Astrocyte (in vitro differentiated cells and primary cell): ENCODE measurements around the gene ABHD16B. TPM values are rescaled to one million over a fixed set of nuclear protein-coding genes. Genes with fewer than 3 reads are reported as not detected.

ENCODE experiments used
- DNase-seq: peaks from one replicate; pipeline ENCODE4 v3.0.0-alpha.2; 2010; ENCODE audit warnings: low read depth
- FAIRE-seq: peaks from 2 replicates; lab custom pipeline; 2011; peaks lifted over from hg19 to GRCh38; lab: Jason Lieb, UNC
- H2AFZ ChIP-seq: 2 replicates; pipeline ENCODE4 v1.6.0; 2012; ENCODE audit warnings: low read depth, low read length, inconsistent platforms
- H3K27ac ChIP-seq: 2 replicates; pipeline ENCODE4 v1.5.1; 2011; ENCODE audit warnings: low read depth, low read length, inconsistent platforms
- H3K27me3 ChIP-seq: 2 replicates; pipeline ENCODE4 v1.6.0; 2011; ENCODE audit warnings: low read length, inconsistent platforms; ENCODE audit not compliant: insufficient read depth
- H3K36me3 ChIP-seq: 2 replicates; pipeline ENCODE4 v1.5.1; 2011; ENCODE audit warnings: low read length, inconsistent platforms; ENCODE audit not compliant: insufficient read depth
- H3K4me1 ChIP-seq: 2 replicates; pipeline ENCODE4 v1.5.1; 2011; ENCODE audit warnings: low read length, inconsistent platforms; ENCODE audit not compliant: insufficient read depth
- H3K4me2 ChIP-seq: 2 replicates; pipeline ENCODE4 v1.6.0; 2012; ENCODE audit warnings: low read length, inconsistent platforms
- H3K4me3 ChIP-seq: 2 replicates; pipeline ENCODE4 v1.5.1; 2011; ENCODE audit warnings: low read depth, mild to moderate bottlenecking, low read length, inconsistent platforms; ENCODE audit not compliant: insufficient read depth
- H3K79me2 ChIP-seq: 2 replicates; pipeline ENCODE4 v1.6.0; 2012; ENCODE audit warnings: mild to moderate bottlenecking, low read length, inconsistent platforms; ENCODE audit not compliant: insufficient read depth
- H3K9ac ChIP-seq: 2 replicates; pipeline ENCODE4 v1.6.0; 2012; ENCODE audit warnings: mild to moderate bottlenecking, low read length, inconsistent platforms
- H3K9me3 ChIP-seq: 2 replicates; pipeline ENCODE4 v1.5.1; 2012; ENCODE audit warnings: low read depth, mild to moderate bottlenecking, low read length, inconsistent platforms; ENCODE audit not compliant: insufficient read depth
- H4K20me1 ChIP-seq: 2 replicates; pipeline ENCODE4 v1.6.0; 2012; ENCODE audit warnings: low read length, inconsistent platforms; ENCODE audit not compliant: insufficient read depth
- H3K27ac Mint-ChIP-seq: one replicate; pipeline ENCODE4 v1.8.0; 2021; ENCODE audit warnings: mild to moderate bottlenecking, mixed read lengths; ENCODE audit not compliant: unreplicated experiment
- H3K27me3 Mint-ChIP-seq: one replicate; pipeline ENCODE4 v1.8.0; 2021; ENCODE audit warnings: low read depth, mixed read lengths; ENCODE audit not compliant: unreplicated experiment
- H3K36me3 Mint-ChIP-seq: one replicate; pipeline ENCODE4 v1.8.0; 2021; ENCODE audit warnings: low read depth, mixed read lengths; ENCODE audit not compliant: unreplicated experiment
- H3K4me1 Mint-ChIP-seq: one replicate; pipeline ENCODE4 v1.8.0; 2021; ENCODE audit warnings: low read depth, mixed read lengths; ENCODE audit not compliant: unreplicated experiment
- H3K4me3 Mint-ChIP-seq: one replicate; pipeline ENCODE4 v1.8.0; 2021; ENCODE audit warnings: mild to moderate bottlenecking, moderate library complexity, mixed read lengths; ENCODE audit not compliant: unreplicated experiment
- H3K9me3 Mint-ChIP-seq: one replicate; pipeline ENCODE4 v1.8.0; 2021; ENCODE audit warnings: mild to moderate bottlenecking, mixed read lengths; ENCODE audit not compliant: unreplicated experiment
- EZH2 ChIP-seq: IDR thresholded peaks from 2 replicates; pipeline ENCODE4 v1.6.1; 2012; ENCODE audit warnings: mild to moderate bottlenecking, low read length, inconsistent platforms; ENCODE audit not compliant: insufficient read depth
- total RNA-seq: library from RNA; stranded (reverse); gene quantifications from 2 replicates; pipeline ENCODE4 v1.2.1, GENCODE V29; 2021
- TF ChIP-seq, protein P1 (sequence below): IDR thresholded peaks from 2 replicates; pipeline ENCODE4 v1.5.1; 2011; ENCODE audit warnings: low read depth, mild to moderate bottlenecking, inconsistent platforms, low read length, moderate library complexity; ENCODE audit not compliant: insufficient read depth

The ABHD16B gene
- total RNA-seq, 1 donor from 2014 or later = not detected

DNA sequence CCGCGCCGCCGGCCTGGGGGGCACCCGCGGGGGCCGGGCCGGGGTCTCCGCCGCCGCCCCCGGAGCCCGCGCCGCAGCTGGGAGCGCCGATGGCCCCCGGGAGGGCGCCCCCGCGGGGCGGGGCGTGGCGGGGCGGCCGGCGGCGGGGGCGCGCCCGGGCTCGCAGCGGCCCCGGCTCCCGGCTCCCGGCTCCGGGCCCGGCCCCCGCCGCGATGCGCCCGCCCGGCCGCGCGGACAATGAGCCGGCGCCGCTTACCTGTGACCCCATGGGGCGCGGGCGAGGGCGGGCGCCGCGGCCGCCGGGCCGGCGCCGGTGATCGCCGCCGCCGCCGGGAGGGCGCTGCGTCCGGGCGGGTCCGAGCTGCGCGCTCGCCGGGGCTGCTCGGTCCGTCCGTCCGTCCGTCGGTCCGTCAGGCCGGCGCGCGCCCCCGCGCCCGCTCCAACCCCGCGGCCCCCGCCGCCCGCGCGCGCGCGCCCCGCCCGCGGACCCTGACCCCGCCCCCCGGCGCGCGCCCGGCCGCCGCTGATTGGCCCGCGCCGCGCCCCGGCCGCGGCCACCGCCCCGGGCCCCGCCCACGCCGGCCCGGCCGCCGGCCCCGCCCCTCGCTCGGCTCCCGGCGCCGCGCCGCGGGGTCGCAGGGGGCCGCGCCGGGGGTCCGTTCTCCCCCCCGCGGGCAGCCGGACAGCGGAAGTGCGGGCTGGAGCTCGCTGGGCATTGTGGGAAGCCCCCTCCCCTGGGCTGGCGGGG lies 30.3 kb upstream of the ABHD16B start, which contains the start of gene ZBTB46:
ZBTB46 (minus strand) TSS at position 424 of the 748 bp plus-strand sequence. CDS start 40,507 bp downstream, outside the sequence.
- Mint-ChIP-seq H3K9me3 (no peaks in the 10 kb centered on the region), H3K27me3 (no peaks in the 10 kb centered on the region), H3K27ac (peak within 1 kb of the TSS; percentile 63), H3K4me1 (peaks cover 30% of the 10 kb centered on the region), H3K4me3 (peak within 1 kb of the TSS; percentile 93), H3K36me3 (no peaks in the 10 kb centered on the region)
- Histone ChIP-seq H3K4me3 (peak within 1 kb of the TSS; percentile 58), H4K20me1 (peaks cover 31% of the 10 kb centered on the region), H2AFZ (peak within 1 kb of the TSS; percentile 71), H3K27me3 (peaks cover 12% of the 10 kb centered on the region), H3K9me3 (no peaks in the 10 kb centered on the region), H3K36me3 (no peaks in the 10 kb centered on the region), H3K4me2 (peak within 1 kb of the TSS; percentile 91), H3K27ac (no peak within 1 kb of the TSS), H3K4me1 (peaks cover 29% of the 10 kb centered on the region), H3K79me2 (peaks cover 20% of the 10 kb centered on the region), H3K9ac (peak within 1 kb of the TSS; percentile 62)
- DNase-seq = no peak
- FAIRE-seq = no peak
- TF ChIP-seq, protein P1, sequence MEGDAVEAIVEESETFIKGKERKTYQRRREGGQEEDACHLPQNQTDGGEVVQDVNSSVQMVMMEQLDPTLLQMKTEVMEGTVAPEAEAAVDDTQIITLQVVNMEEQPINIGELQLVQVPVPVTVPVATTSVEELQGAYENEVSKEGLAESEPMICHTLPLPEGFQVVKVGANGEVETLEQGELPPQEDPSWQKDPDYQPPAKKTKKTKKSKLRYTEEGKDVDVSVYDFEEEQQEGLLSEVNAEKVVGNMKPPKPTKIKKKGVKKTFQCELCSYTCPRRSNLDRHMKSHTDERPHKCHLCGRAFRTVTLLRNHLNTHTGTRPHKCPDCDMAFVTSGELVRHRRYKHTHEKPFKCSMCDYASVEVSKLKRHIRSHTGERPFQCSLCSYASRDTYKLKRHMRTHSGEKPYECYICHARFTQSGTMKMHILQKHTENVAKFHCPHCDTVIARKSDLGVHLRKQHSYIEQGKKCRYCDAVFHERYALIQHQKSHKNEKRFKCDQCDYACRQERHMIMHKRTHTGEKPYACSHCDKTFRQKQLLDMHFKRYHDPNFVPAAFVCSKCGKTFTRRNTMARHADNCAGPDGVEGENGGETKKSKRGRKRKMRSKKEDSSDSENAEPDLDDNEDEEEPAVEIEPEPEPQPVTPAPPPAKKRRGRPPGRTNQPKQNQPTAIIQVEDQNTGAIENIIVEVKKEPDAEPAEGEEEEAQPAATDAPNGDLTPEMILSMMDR = no peak
- TF ChIP-seq EZH2 = no peak

DNA sequence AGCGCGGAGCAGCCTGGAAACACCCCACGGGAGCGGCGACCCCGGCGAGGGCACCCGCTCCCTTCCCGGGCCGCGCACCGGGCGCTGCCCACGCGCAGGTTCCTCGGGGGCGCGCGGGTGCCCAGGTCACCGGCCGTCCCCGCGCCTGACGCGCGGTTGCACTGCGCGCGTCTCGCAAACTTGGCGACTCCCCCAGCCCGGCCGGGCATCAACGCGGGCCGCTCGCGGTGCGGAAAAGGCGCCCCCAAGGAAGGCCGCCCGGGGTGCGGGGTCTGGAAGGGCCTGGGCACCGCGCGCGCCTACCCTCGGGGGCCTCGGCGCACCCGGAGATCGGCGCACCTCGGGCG lies 29.7 kb upstream of the ABHD16B start:
- Histone ChIP-seq H3K79me2 (peaks cover 19% of the 10 kb centered on the region), H3K4me3 (no peak overlapping the region), H3K36me3 (no peaks in the 10 kb centered on the region), H3K9me3 (no peaks in the 10 kb centered on the region), H4K20me1 (peaks cover 27% of the 10 kb centered on the region), H2AFZ (peak overlapping the region; percentile 71), H3K4me2 (peak overlapping the region; percentile 82), H3K9ac (no peak overlapping the region), H3K4me1 (peaks cover 29% of the 10 kb centered on the region), H3K27me3 (peaks cover 12% of the 10 kb centered on the region), H3K27ac (no peak overlapping the region)
- no peak for DNase-seq
- Mint-ChIP-seq H3K27ac (no peak overlapping the region), H3K36me3 (no peaks in the 10 kb centered on the region), H3K4me1 (peaks cover 25% of the 10 kb centered on the region), H3K4me3 (no peak overlapping the region), H3K27me3 (no peaks in the 10 kb centered on the region), H3K9me3 (no peaks in the 10 kb centered on the region)
- TF ChIP-seq, protein P1 = no peak
- TF ChIP-seq EZH2 = peak; percentile 80
- FAIRE-seq = no peak
